ENCODE measurements around the gene GON4L.
"Not testable (repeated sequence)": the region's sequence is repeated elsewhere in the genome, so short reads cannot be mapped to it uniquely, and the experiment has no call there.

GON4L gene

GRCh38 chr1:155856975-155857930, at the start of gene GON4L:
GON4L (minus strand) TSS chr1:155857214; CDS start chr1:155853780, 3,434 bp downstream.
- peak; percentile 87 for DNase-seq (ENCODE audit: low read depth)

GRCh38 chr1:155904261-155904660, 47.2 kb upstream of the GON4L start:
- DNase-seq (ENCODE audit: low read depth): no peak

- DNase-seq (ENCODE audit: low read depth): no peak
These were observed 43.1 kb upstream of the GON4L start for GRCh38 chr1:155900161-155900560.

- no peak for DNase-seq (ENCODE audit: low read depth)
These were observed 42.7 kb upstream of the GON4L start for GRCh38 chr1:155899683-155900082.

GRCh38 chr1:155898888-155899287, 41.9 kb upstream of the GON4L start:
- DNase-seq (ENCODE audit: low read depth): no peak

- DNase-seq (ENCODE audit: low read depth): no peak
These were observed 40.7 kb upstream of the GON4L start for GRCh38 chr1:155897746-155898145.

- DNase-seq (ENCODE audit: low read depth): not testable (repeated sequence)
These were observed 39.5 kb upstream of the GON4L start for GRCh38 chr1:155896476-155896875.

- not testable (repeated sequence) for DNase-seq (ENCODE audit: low read depth)
These were observed 38.6 kb upstream of the GON4L start for GRCh38 chr1:155895617-155896016.

GRCh38 chr1:155893389-155894142, 36.6 kb upstream of the GON4L start:
- DNase-seq (ENCODE audit: low read depth): no peak

- DNase-seq (ENCODE audit: low read depth): no peak
These were observed 35.8 kb upstream of the GON4L start for GRCh38 chr1:155892796-155893195.

- no peak for DNase-seq (ENCODE audit: low read depth)
These were observed 33.2 kb upstream of the GON4L start for GRCh38 chr1:155890251-155890650.

GRCh38 chr1:155889566-155889965, 32.6 kb upstream of the GON4L start:
- DNase-seq (ENCODE audit: low read depth): no peak

- no peak for DNase-seq (ENCODE audit: low read depth)
These were observed 31.5 kb upstream of the GON4L start for GRCh38 chr1:155888481-155888880.

GRCh38 chr1:155884982-155885381, 28.0 kb upstream of the GON4L start:
- no peak for DNase-seq (ENCODE audit: low read depth)

GRCh38 chr1:155884031-155884960, 27.3 kb upstream of the GON4L start:
- no peak for DNase-seq (ENCODE audit: low read depth)

- DNase-seq (ENCODE audit: low read depth): no peak
These were observed 25.8 kb upstream of the GON4L start for GRCh38 chr1:155882766-155883165.

- DNase-seq (ENCODE audit: low read depth): no peak
These were observed 25.2 kb upstream of the GON4L start for GRCh38 chr1:155882235-155882634.

GRCh38 chr1:155880950-155881349, 23.9 kb upstream of the GON4L start:
- no peak for DNase-seq (ENCODE audit: low read depth)

- no peak for DNase-seq (ENCODE audit: low read depth)
These were observed 23.2 kb upstream of the GON4L start for GRCh38 chr1:155880251-155880650.

GRCh38 chr1:155877945-155878344, 20.9 kb upstream of the GON4L start:
- no peak for DNase-seq (ENCODE audit: low read depth)

- DNase-seq (ENCODE audit: low read depth): no peak
These were observed 16.8 kb upstream of the GON4L start for GRCh38 chr1:155873860-155874259.

- no peak for DNase-seq (ENCODE audit: low read depth)
These were observed 15.5 kb upstream of the GON4L start for GRCh38 chr1:155872527-155872926.
